ENCODE data around the gene KIAA1671.
A peak's percentile ranks its signal among the peaks of the same experiment; 100 is the strongest.

Gene KIAA1671

DNA sequence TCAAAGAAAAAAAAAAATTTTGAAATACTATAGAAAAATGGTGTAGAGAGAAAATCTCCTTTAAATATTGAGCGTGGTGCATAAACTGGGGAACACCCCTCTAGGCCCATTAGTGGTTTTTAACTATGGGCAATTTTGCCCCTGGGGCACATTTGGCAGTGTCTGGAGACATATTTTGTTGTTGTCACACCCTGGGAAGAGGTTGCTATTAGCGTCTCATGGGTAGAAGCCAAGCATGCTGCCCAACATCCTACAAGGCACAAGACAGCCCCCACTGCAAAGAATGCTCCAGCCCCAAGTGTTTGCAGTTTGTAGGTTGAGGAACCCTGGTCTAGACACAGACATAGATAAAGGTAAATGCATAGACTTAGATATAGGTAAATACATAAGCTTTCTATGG is 92.6 kb downstream of the KIAA1671 start:
- DNase-seq (ENCODE audit: low read depth), result no peak

DNA sequence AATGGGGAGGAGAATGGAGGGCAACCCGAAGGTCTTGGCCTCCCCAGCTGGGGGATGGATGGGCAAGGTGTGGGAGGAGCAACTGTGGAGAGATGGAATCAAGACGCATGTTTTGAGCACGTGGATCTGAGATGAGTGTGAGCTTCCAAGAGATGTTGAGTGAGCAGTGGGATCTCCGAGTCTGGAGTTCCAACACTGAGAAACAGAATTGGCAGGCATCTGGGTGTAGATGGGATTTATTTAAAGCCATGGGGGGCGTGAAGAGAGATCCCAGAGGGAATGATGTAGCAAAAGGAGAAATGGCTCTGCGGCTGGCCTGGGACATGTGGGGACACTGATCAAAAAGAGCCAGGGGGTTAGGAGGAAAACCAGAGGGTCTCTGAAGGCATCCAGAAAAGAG is 95.6 kb downstream of the KIAA1671 start:
- DNase-seq (ENCODE audit: low read depth), result no peak

DNA sequence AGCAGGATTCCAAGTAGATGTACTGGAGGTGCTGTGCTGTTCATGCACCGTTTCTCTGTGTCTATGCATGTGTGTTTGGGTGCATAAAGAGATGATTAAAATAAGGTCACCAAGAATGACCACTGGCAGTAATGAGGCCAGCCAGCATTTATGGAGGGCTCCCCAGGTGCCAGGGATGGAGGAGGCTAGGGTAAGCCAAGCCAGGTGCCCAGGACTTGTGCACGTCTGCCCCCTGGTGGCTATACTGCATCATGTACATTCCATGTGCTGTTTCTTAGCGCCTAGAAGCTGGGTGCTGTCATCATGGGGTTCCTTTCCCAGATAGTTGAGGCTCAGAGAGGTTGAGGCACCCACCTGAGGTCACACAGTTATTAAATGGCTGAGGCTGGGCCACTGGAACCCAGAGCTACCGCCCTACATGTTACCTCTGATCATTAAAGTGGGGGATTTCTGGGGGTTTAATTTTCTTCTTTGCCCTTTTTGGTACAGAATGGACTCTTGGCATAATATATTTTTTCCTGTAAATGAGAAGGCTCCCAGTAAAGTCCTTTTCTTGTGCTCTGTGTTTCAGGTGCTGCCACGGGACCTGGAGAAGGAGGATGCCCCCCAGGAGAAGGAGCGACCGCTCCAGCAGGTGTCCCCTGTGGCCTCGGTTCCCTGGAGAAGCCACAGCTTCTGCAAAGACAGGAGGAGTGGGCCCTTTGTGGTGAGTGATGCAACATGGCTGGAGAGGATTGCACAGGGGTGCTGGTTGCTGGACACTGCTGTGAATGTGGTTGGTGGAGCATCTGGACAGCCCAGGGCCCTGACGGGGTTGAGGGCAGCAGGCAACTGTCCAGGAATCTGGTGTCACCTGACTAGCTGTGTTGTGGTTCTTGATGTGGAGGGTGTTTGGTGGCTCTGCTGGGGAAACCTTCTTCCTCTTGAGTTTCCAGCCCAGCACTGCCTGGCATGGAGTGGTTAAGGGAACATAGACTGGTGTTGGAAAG is 96.4 kb downstream of the KIAA1671 start:
- DNase-seq (ENCODE audit: low read depth), result peak; percentile 47

DNA sequence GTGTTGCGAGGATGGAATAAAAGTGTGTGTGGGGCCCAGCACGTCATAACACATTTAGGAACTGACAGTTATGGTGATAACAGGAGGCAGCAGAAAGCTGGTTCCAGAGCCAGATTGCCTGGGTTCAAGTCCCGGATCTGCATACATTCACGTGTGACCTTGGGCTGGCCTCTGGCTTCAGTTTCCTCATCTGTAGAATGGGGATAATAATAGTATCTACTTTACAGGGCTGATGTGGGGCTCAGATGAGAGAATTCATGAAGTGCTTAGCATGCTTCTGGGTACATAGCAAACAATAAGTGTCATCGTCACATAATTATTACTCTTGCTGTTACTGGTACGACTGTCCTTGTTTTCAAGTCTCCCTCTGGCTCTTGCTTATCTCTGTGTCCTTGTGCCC is 97.3 kb downstream of the KIAA1671 start:
- DNase-seq (ENCODE audit: low read depth), result no peak

DNA sequence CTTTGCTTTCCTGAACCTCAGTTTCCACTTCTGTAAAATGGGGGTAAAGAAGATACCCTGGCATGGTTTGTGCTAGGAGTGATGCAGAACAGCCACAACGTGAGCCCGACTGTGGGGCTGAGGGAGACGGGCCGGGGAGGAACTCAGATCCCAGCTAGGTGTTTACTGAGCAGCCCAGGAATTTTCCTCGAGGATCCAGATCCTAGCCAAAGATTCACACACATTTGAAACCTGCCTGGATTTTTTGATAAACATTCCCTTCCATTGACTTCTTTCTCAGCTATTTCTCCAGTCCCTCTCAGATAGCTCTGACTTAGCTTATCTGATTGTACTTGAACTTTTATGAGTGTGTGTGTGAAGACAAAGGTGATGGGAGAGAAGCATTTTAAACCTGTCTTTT is 98.0 kb downstream of the KIAA1671 start:
- no peak for DNase-seq (ENCODE audit: low read depth)

DNA sequence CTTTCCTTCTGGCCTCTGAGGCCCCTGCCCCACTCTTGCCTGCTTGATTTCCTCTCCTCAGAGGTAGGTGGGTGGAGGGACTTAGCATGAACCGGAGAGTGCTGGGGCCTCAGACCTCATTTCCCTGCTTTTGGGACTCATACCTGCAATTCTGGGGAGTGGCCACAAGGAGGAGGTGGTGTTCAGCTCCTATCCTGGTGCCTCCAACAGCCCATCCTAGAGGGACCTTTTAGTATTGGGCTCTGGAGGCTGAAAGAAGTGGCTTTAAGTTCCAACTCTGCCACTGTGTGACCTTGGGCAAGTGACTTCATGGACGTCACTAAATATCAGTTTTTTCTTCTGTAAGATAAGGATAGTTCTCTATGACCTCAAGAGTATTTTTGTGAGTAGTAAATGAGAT is 98.6 kb downstream of the KIAA1671 start:
- no peak for DNase-seq (ENCODE audit: low read depth)

DNA sequence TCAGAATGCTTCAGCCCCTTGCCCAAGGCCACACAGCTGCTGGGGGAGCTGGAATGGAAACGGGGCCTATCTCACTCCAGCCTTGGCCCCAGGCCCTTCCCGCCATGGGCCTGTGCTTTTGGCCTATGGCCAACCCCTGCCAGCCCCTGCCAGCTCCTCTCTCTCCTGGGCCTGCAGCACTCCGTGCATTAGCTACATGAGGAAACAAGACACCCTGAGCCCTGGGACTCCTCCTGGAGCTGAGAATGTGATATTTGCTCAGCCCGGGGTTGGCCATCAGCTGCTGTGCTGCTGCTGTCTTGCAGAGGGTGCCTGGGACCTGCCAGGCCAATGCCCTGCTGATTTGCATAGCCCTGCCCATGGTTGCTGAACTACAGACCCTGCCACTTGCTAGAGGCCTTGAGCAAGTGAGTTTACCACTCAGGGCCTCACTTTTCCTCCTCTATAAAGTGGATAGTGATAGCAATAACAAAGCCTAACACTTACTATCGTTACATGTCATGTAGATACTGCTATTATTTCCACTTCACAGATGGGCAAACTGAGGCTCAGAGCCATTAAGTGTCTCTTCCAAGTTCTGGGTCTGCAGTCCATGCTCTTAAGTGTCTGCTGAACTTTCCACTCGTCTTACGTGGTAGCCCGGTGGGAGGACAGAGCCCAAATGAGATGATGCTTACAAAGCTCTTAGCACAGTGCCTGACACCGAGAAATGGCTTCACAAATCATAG is 99.6 kb downstream of the KIAA1671 start:
- no peak for DNase-seq (ENCODE audit: low read depth)

DNA sequence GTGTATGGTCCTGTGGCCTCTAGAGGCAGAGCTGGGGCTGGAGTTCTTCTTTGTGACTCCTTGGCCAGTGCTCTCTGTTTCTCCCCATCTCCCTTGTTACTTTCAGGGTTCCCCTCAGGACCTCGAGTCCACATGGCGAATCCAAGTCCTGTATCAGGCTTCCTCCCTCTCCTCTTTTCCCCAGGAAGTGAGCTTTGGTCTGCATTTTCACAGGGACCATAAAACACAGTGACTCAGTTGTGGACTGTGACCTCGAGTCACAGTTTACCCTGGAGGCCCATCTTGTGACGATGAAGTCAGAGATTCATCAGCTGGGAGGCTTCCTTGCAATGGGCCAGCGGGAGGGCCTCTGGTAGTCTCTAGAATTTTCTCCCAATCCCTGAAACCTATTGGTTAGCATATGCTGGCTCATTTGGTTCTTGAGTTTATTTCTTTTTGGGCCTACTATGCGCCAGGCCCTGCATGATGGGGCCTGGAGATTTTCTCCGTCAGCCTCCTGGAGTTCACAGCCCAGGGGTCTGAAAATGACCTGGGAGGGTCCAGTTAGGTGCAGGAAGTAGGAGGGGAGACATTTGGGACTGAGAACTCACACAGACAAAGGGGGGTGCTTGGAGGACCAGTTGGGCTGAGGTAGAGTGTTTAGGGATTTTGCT is 100.8 kb downstream of the KIAA1671 start:
- no peak for DNase-seq (ENCODE audit: low read depth)

DNA sequence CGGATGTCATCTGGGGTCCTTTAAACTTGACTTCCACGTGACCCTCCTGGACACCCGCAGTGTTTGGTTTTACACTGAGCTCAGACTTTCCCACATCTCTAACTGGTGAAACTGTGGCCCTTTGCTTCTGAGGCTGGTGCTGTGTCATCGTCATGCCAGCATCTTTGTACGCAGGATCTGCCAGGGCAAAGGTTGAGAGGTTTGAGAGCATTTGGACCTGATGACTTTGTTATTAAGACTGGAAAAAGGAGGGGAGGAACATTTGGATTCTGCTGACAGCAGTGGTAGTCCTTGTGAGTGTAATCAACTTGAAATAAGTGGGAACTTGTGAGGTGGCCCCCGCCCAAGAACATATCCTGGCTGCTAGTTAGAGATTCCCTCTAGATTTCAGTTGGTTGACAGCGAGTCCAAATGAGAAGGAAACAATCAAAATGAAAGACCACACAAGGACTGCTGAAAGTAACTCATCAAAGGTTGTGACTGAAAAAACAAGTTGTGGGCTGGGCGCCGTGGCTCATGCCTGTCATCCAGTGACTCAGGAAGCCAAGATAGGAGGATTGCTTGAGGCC is 102.5 kb downstream of the KIAA1671 start:
- DNase-seq (ENCODE audit: low read depth), result no peak

DNA sequence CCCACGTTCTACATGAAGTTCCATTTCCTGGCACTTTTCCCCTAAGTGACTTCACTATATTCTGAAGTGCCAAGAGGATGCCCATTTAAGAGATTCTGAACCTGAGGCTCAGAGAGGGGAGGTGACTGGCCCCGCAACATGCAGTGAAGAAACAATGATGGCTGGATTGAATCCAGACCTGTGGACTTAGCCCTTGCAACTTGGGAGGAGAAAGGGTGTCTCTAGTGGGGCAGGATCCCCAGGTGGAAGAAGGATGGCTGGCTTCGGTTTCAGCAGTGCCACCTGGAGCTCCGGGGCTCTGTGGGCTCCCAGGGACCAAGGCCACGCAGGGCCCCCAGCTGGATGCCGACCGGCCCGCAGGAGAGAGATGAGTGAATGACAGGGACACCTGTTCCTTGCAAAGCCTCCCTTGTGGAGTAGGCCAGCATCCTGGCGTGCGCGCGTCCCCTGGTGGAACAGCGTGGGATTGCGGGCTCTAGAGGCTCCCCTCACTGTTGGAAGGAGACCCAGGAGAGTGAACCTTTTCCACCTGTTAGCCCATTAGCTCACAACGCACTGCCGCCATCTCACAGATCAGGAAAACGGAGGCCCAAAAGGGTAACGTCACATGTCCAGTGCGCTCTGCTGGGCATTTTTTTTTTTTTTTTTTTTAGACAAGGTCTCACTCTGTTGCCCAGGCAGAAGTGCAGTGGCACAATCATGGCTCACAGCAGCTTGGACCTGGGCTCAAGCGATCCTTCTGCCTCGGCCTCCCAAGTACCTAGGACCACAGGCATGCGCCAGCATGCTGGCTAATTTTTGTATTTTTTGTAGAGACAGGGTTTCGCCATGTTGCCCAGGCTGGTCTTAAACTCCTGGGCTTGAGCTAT is 104.7 kb downstream of the KIAA1671 start:
- no peak for DNase-seq (ENCODE audit: low read depth)

DNA sequence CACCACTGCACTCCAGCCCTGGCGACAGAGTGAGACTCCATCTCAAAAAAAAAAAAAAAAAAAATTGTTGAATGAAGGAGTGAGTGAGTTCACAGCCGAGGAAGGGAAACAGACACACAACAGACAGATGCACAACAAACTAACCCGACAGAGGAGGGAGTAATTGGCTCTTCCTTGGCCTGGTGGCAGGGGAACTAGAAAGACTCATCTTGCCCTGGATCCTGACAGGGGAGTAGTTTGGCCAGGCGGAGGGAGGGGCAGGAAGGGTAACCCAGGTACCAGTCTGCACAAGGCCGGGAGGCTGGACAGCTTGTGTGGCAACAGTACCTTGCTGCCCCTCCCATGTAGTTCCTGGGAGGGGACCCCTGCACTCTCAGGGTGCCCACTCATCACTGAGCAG is 106.9 kb downstream of the KIAA1671 start:
- DNase-seq (ENCODE audit: low read depth), result no peak

DNA sequence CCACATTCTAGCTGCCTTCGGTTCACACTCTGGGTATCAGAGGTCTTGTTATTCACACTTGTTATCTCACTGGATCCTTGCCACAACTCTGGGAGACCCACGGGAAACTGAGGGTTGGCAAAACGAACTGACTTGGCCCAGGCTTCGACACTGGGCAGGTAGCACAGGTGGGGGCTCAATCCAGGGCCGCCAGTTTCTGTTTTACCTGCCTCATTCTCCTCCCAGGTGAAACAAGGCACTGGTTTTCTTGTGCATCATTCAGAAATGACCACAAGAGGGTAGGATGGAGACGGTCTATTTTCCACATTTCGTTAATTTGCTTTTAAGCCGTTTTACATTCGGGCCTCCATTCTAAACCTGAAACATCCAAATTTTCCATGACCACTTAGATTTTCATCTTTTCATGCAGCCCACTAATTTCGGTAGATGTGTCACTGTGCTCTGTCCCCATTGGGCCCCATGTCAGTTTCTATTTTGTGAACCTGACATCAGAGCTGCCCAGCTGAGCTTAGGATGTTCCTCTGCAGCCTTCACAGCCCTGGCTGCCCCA is 108.1 kb downstream of the KIAA1671 start:
- DNase-seq (ENCODE audit: low read depth), result no peak

DNA sequence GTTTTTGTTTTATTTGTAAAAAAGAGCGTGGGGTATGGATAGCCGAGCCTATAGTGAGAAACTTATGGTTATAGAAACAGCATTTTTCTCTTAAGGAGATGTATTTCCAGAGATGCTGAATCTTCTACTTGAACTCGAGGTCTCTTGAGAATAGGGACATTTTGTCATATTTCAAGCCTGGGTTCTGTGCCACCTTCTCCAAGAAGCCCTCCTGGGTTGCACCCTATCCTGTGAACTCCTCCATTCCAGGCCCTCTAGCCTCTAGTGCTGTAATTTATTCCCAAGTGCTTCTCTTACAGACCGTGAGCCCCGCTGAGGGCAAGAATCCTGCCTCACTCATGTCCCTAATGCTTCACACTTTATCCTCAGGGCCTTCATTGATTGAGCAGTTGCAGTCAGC is 108.6 kb downstream of the KIAA1671 start:
- DNase-seq (ENCODE audit: low read depth), result no peak

DNA sequence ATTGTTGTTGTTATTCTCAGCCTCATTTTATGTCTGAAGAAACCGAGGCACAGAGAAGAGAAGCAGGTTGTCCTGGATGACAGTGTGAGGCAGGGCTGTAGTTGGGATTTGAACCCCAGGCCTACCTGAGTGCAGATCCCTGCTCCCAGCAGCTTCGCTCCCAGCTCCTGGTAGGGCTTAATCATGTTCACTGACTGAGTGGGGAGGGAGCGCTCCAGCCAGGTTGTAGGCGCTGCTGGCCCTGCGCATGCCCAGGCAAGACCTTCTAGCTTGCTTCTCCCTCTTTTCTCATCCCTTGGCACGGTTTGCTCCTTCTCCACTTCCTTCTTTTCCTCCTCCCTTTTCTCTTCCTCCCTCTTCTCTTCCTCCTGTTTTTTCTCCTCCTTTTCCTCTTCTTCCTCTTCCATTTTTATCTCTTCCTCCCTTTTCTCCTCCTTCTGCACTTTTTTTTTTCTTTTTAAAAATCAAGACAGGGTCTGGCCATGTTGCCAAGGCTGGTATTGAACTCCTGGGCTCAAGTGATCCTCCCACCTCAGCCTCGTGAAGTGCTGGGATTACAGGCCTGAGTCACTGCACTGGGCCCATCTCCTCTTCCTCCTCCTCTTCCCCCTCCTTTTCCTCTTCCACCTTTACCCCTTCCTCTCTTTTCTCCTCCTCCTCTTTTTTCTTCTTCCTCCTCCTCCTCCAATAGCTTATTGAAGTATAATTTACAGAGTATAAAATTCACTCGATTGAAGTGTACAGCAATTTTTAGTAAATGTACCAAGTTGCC is 109.3 kb downstream of the KIAA1671 start:
- DNase-seq (ENCODE audit: low read depth), result no peak

DNA sequence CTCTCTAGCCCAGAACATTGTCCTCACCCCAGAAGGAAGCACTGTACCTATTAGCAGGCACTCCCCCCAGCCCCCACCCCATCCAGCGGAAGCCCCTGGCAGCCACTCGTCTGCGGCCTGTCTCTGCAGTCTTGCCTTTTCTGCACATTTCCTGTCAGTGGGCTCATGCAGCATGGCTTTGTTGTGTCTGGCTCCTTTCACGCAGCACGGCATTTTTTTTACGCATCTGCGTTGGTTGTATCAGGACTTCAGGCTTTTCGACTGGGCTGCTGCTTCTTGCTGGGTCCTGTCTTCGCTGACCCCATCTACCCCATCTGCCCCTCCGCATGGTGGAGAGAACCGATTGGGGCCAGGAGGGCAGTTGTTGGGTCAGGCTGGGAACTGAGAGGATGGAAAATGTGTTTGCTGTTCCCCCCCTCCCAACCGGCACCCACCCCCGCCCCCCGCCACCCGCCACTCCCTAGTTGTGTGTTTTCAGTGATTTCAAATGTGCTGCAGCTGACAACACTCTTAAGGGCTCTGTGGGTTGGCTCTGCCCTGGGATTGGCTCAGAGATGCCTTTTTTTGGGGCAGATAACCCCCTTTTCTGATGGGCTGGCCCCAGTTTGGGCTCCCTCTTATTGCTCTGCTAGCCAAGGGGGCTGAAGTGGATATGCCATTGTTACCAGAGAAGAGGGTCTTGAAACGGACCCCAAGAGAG is 110.0 kb downstream of the KIAA1671 start:
- DNase-seq (ENCODE audit: low read depth), result no peak

DNA sequence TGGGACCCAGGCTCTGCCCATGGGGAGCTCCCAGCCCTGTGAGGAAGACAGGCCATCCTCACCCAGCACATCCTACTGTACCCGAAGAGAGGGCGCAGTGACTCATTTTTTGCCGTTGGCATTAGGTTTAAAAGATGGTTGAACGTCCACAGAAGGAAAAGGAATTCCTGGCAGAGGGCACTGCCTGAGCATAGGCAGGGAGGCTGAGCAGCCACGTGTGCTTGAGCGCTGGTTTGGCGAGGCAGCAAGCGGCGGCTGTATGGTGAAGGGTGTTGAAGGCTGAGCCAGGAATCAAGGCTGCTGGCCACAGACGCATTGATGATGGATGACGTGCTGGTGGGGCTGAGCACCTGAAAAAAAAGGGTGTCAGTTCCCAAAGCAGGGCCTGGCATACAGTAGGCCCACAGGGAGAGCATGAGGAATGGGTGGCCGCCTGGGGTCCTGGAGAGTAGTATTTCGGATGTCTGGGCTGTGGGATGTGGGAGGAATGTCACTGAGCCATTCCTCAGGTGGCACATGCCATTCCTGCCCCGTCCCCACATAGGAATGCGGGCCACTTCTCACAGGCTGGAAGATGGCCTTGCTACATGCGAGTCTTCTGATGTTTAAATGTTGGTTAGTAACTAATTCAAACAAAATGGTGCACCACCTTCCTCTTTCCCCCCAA is 112.5 kb downstream of the KIAA1671 start:
- no peak for DNase-seq (ENCODE audit: low read depth)

DNA sequence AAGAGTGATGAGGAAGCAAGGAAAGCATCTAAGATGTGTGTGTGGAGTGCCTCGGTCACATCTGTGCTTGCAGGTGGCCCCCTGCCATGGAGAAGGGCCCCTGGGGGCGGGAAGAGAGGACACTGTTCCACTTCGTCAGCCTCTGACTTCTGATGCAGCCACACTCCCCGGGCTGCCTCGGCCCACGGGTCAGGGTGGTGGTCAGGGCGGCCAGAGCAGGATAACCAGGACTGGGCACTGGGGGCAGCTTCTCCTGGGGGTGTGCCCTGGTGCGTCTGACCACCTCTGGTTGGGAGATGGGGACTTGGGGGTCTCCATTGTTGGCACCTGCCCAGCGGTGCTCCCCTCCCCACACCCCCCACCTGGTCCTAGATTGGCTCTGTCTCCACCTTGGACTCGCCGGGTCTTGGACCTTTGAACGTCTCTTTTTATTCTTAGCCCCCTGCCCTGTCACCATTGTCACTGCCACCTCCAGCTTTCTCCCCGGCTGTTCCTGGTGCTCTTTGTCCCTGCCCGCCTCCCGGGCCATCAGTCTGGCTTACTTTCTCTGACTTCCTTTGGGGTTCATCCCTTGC is 114.4 kb downstream of the KIAA1671 start:
- DNase-seq (ENCODE audit: low read depth), result no peak

DNA sequence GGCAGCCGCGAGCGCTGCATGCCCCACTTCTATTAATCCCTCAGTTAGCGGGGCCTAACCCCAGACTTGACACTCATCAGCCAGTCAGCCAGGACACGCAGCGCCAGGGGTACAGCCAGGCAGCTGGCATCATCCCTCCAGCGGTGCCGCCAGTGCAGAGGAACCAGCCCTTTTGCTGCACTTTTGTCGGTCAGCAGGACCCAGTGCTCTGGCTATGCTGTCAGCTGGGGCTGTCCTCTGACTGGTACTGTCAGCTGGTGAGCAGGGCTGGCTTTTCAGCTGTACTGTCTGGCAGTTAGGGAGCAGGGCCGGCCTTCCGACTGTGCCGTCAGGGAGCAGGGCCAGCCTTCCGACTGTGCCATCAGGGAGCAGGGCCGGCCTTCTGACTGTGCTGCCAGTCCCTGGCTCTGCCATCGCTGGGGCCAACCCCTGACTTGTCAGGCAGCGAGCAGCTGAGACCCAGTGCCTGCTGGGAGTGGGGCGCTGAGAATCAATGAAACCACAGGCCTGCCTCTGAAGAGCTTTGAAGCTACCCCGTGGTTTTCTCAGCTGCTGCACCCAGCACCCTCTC is 115.4 kb downstream of the KIAA1671 start:
- no peak for DNase-seq (ENCODE audit: low read depth)

All from amniotic epithelial cell (primary cell).